ENCODE measurements around the gene KRTDAP. TPM values are rescaled to one million over a fixed set of nuclear protein-coding genes. Genes with fewer than 3 reads are reported as not detected.

Gene KRTDAP
- total RNA-seq, 1 experiment from 2014 or later: 1.7 TPM

DNA sequence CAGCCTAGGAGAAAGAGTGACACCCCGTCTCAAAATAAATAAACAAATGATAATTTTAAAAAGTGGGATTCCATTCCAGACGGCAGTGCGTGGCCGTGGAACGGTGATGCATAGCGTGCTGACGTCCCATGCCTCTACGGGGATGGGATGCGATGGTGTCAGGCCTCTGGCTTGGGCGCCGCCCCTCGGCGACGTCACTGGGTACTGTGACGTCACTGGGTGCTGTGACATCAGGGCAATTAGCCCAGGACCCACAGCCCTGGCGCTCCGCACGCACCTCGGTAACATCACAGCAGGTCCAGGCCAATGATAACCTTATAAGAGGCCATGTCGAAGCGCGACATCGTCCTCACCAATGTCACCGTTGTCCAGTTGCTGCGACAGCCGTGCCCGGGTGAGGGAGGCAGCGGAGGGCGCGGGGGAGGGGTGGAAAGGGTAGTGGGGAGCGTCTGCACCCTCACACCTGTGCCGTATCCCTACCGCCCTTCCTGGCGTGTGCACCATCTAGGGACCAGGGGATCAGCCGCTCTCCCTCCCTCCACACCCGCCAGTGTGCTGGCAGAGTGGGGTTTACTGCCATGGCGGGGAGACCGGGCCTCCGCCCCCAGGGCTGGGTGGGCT lies 43.0 kb upstream of the KRTDAP start, which contains the start of gene GAPDHS:
TSS of gene GAPDHS (plus strand) at position 256 of the 621 bp plus-strand sequence. CDS start at position 328, 72 bp downstream.
- Mint-ChIP-seq H3K4me1 (peaks cover 27% of the 10 kb centered on the region), H3K4me3 (peak within 1 kb of the TSS; percentile 57), H3K9me3 (no peaks in the 10 kb centered on the region), H3K27me3 (ENCODE audit: low read depth) (peaks cover 36% of the 10 kb centered on the region), H3K36me3 (no peaks in the 10 kb centered on the region), H3K27ac (0 out of 2 replicates have a peak within 1 kb of the TSS, but pooled peaks have one; percentile 25)
- ATAC-seq (no peak; the same call in 1 of the 2 replicates), DNase-seq (ENCODE audit: low spot score) (peak; percentile 48)
- TF ChIP-seq USF1 (CRISPR knock-in tag; IDR thresholded peaks at IDR 0.05) (no peak), ZBTB21 (CRISPR knock-in tag; IDR thresholded peaks at IDR 0.05; ENCODE audit: borderline replicate concordance) (peak; percentile 94; the same call in 1 of the 2 replicates), GABPB1 (CRISPR knock-in tag; IDR thresholded peaks at IDR 0.05) (no peak), ESRRA (CRISPR knock-in tag; IDR thresholded peaks at IDR 0.05; ENCODE audit: borderline replicate concordance) (no peak), CREM (CRISPR knock-in tag; IDR thresholded peaks at IDR 0.05) (no peak), GTF2I (CRISPR knock-in tag; conservative IDR thresholded peaks at IDR 0.05) (no peak)
- TF ChIP-seq, protein P1, sequence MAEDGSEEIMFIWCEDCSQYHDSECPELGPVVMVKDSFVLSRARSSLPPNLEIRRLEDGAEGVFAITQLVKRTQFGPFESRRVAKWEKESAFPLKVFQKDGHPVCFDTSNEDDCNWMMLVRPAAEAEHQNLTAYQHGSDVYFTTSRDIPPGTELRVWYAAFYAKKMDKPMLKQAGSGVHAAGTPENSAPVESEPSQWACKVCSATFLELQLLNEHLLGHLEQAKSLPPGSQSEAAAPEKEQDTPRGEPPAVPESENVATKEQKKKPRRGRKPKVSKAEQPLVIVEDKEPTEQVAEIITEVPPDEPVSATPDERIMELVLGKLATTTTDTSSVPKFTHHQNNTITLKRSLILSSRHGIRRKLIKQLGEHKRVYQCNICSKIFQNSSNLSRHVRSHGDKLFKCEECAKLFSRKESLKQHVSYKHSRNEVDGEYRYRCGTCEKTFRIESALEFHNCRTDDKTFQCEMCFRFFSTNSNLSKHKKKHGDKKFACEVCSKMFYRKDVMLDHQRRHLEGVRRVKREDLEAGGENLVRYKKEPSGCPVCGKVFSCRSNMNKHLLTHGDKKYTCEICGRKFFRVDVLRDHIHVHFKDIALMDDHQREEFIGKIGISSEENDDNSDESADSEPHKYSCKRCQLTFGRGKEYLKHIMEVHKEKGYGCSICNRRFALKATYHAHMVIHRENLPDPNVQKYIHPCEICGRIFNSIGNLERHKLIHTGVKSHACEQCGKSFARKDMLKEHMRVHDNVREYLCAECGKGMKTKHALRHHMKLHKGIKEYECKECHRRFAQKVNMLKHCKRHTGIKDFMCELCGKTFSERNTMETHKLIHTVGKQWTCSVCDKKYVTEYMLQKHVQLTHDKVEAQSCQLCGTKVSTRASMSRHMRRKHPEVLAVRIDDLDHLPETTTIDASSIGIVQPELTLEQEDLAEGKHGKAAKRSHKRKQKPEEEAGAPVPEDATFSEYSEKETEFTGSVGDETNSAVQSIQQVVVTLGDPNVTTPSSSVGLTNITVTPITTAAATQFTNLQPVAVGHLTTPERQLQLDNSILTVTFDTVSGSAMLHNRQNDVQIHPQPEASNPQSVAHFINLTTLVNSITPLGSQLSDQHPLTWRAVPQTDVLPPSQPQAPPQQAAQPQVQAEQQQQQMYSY (CRISPR knock-in tag; IDR thresholded peaks at IDR 0.05): no peak
- TF ChIP-seq, protein P2, sequence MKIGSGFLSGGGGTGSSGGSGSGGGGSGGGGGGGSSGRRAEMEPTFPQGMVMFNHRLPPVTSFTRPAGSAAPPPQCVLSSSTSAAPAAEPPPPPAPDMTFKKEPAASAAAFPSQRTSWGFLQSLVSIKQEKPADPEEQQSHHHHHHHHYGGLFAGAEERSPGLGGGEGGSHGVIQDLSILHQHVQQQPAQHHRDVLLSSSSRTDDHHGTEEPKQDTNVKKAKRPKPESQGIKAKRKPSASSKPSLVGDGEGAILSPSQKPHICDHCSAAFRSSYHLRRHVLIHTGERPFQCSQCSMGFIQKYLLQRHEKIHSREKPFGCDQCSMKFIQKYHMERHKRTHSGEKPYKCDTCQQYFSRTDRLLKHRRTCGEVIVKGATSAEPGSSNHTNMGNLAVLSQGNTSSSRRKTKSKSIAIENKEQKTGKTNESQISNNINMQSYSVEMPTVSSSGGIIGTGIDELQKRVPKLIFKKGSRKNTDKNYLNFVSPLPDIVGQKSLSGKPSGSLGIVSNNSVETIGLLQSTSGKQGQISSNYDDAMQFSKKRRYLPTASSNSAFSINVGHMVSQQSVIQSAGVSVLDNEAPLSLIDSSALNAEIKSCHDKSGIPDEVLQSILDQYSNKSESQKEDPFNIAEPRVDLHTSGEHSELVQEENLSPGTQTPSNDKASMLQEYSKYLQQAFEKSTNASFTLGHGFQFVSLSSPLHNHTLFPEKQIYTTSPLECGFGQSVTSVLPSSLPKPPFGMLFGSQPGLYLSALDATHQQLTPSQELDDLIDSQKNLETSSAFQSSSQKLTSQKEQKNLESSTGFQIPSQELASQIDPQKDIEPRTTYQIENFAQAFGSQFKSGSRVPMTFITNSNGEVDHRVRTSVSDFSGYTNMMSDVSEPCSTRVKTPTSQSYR (CRISPR knock-in tag; IDR thresholded peaks at IDR 0.05): no peak
- TF ChIP-seq, protein P3, sequence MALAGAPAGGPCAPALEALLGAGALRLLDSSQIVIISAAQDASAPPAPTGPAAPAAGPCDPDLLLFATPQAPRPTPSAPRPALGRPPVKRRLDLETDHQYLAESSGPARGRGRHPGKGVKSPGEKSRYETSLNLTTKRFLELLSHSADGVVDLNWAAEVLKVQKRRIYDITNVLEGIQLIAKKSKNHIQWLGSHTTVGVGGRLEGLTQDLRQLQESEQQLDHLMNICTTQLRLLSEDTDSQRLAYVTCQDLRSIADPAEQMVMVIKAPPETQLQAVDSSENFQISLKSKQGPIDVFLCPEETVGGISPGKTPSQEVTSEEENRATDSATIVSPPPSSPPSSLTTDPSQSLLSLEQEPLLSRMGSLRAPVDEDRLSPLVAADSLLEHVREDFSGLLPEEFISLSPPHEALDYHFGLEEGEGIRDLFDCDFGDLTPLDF (CRISPR knock-in tag; IDR thresholded peaks at IDR 0.05): no peak
- CTCF ChIA-PET: interaction anchor here (1.0 kb wide), 1 partner anchor 16 kb away, joined by 4 read pairs; no protein-coding TSS in a partner anchor
- POLR2A ChIA-PET: interaction anchor here (0.6 to 0.9 kb wide), 2 partner anchors 19 to 38 kb away, joined by 3 to 4 read pairs; no protein-coding TSS in a partner anchor

- TF ChIP-seq JAZF1 (CRISPR knock-in tag; IDR thresholded peaks at IDR 0.05) (no peak), IRF2 (CRISPR knock-in tag; IDR thresholded peaks at IDR 0.05; ENCODE audit: borderline replicate concordance, low read depth) (no peak)
- Mint-ChIP-seq H3K36me3 (no peaks in the 10 kb centered on the region), H3K4me1 (peaks cover 17% of the 10 kb centered on the region), H3K27me3 (ENCODE audit: low read depth) (peaks cover 36% of the 10 kb centered on the region), H3K9me3 (0 out of 2 replicates have a peak, but pooled peaks cover 4% of the 10 kb centered on the region), H3K27ac (no peak overlapping the region), H3K4me3 (no peak overlapping the region)
- POLR2A ChIA-PET: interaction anchor here (0.5 kb wide), 1 partner anchor 80 kb away, joined by 5 read pairs; no protein-coding TSS in a partner anchor
- DNase-seq (ENCODE audit: low spot score): no peak
- CTCF ChIA-PET: interaction anchor here (0.8 to 1.3 kb wide), 5 partner anchors 18 to 117 kb away, joined by 3 to 4 read pairs (median 3); partner anchors contain the start of gene COX6B1
- ATAC-seq: no peak
These were observed 41.0 kb upstream of the KRTDAP start for GRCh38 chr19:35531291-35531690.
